WTC11 (cell line): ENCODE data around the gene BNIP1.

Source experiments
- TF ChIP-seq, protein P1 (sequence below): fragments of 200-600 bp; IDR thresholded peaks from 2 replicates; pipeline ENCODE4 v1.8.0; 2022; ENCODE audit warnings: antibody characterized with exemption
- TF ChIP-seq, protein P2 (sequence below): sonication (generic); formaldehyde crosslinking; IDR thresholded peaks from 2 replicates; pipeline ENCODE4 v1.8.0; 2022; ENCODE audit warnings: mild to moderate bottlenecking, missing genetic modification reagents
- TF ChIP-seq, protein P3 (sequence below): fragments of 250-450 bp; sonication (Bioruptor Pico); IDR thresholded peaks from 2 replicates; pipeline ENCODE4 v2.1.2; 2022; ENCODE audit warnings: mild to moderate bottlenecking, moderate library complexity
- TF ChIP-seq, protein P4 (sequence below): sonication (generic); formaldehyde crosslinking; IDR thresholded peaks from 2 replicates; pipeline ENCODE4 v1.8.0; 2022; ENCODE audit warnings: mild to moderate bottlenecking, missing genetic modification reagents

DNA sequence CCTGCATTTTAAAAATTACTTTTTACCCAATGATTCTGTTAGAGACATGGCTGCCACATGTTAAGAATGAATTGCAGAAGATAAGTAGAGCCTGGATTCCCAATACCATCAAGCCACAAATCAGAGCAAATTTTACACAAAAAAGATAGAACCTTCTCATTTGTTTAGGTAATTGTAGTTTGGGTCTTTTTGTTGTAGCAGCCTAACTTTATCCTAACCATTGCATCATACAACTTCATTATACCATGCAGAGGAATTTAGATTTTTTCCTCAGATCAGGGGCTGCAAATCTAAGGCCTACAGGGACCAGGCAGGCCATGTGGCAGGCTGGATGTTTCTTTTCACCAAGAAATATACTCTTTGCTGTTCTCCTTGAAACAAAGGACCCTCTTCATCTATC, 56.0 kb downstream of the BNIP1 start:
- TF ChIP-seq, protein P1, sequence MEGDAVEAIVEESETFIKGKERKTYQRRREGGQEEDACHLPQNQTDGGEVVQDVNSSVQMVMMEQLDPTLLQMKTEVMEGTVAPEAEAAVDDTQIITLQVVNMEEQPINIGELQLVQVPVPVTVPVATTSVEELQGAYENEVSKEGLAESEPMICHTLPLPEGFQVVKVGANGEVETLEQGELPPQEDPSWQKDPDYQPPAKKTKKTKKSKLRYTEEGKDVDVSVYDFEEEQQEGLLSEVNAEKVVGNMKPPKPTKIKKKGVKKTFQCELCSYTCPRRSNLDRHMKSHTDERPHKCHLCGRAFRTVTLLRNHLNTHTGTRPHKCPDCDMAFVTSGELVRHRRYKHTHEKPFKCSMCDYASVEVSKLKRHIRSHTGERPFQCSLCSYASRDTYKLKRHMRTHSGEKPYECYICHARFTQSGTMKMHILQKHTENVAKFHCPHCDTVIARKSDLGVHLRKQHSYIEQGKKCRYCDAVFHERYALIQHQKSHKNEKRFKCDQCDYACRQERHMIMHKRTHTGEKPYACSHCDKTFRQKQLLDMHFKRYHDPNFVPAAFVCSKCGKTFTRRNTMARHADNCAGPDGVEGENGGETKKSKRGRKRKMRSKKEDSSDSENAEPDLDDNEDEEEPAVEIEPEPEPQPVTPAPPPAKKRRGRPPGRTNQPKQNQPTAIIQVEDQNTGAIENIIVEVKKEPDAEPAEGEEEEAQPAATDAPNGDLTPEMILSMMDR = no peak
- TF ChIP-seq, protein P2, sequence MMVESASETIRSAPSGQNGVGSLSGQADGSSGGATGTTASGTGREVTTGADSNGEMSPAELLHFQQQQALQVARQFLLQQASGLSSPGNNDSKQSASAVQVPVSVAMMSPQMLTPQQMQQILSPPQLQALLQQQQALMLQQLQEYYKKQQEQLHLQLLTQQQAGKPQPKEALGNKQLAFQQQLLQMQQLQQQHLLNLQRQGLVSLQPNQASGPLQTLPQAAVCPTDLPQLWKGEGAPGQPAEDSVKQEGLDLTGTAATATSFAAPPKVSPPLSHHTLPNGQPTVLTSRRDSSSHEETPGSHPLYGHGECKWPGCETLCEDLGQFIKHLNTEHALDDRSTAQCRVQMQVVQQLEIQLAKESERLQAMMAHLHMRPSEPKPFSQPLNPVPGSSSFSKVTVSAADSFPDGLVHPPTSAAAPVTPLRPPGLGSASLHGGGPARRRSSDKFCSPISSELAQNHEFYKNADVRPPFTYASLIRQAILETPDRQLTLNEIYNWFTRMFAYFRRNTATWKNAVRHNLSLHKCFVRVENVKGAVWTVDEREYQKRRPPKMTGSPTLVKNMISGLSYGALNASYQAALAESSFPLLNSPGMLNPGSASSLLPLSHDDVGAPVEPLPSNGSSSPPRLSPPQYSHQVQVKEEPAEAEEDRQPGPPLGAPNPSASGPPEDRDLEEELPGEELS = no peak
- TF ChIP-seq, protein P3, sequence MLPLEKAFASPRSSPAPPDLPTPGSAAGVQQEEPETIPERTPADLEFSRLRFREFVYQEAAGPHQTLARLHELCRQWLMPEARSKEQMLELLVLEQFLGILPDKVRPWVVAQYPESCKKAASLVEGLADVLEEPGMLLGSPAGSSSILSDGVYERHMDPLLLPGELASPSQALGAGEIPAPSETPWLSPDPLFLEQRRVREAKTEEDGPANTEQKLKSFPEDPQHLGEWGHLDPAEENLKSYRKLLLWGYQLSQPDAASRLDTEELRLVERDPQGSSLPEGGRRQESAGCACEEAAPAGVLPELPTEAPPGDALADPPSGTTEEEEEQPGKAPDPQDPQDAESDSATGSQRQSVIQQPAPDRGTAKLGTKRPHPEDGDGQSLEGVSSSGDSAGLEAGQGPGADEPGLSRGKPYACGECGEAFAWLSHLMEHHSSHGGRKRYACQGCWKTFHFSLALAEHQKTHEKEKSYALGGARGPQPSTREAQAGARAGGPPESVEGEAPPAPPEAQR (CRISPR knock-in tag) = no peak
- TF ChIP-seq, protein P4, sequence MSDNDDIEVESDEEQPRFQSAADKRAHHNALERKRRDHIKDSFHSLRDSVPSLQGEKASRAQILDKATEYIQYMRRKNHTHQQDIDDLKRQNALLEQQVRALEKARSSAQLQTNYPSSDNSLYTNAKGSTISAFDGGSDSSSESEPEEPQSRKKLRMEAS (CRISPR knock-in tag) = no peak
